IMR-90 (cell line): ENCODE measurements around the gene SPTLC3. TPM values are rescaled to one million over a fixed set of nuclear protein-coding genes. Genes with fewer than 3 reads are reported as not detected.

Source experiments
- ATAC-seq: fragments of 200-7000 bp; cut with Tn5 transposase; 2 replicates; pipeline ENCODE4 v1.9.1; 2020; ENCODE audit warnings: low read depth, mild to moderate bottlenecking, moderate library complexity
- BruUV-seq: library from RNA; stranded (reverse); fragments of 400-500 nt; replicated peaks from 2 replicates; lab custom pipeline; 2021; lab: Mats Ljungman, UMichigan
- CTCF ChIA-PET: fragments of 300-600 bp; formaldehyde crosslinking; extraction: SDS; loops from one replicate; lab custom pipeline; 2021; ENCODE audit warnings: antibody characterized with exemption; lab: Yijun Ruan, JAX
- POLR2A ChIA-PET: fragments of 300-600 bp; sonication (Branson Sonifier 250); formaldehyde crosslinking; loops from one replicate; lab custom pipeline; 2022; ENCODE audit warnings: antibody characterized with exemption; ENCODE audit not compliant: unreplicated experiment; lab: Charles Lee
- DNase-seq: peaks from one replicate; pipeline ENCODE4 v3.0.0; 2013
- H2AFZ ChIP-seq: replicated peaks from 2 replicates; pipeline ENCODE3; 2013; ENCODE audit warnings: low read length, mild to moderate bottlenecking; ENCODE audit not compliant: poor library complexity
- H2AK5ac ChIP-seq: 2 replicates; pipeline ENCODE4 v1.6.1; 2013; ENCODE audit warnings: low read depth, low read length, inconsistent platforms
- H2AK9ac ChIP-seq: replicated peaks from 2 replicates; pipeline ENCODE3; 2013; ENCODE audit warnings: mild to moderate bottlenecking, low read depth, low read length, moderate library complexity; ENCODE audit not compliant: poor library complexity
- H2BK120ac ChIP-seq: 2 replicates; pipeline ENCODE4 v1.6.1; 2013; ENCODE audit warnings: low read depth, low read length, inconsistent platforms
- H2BK15ac ChIP-seq: 3 replicates; pipeline ENCODE4 v1.6.1; 2013; ENCODE audit warnings: low read depth, low read length, inconsistent platforms
- H2BK20ac ChIP-seq: 2 replicates; pipeline ENCODE4 v1.6.1; 2013; ENCODE audit warnings: low read depth, mild to moderate bottlenecking, inconsistent platforms, low read length, moderate library complexity
- H2BK5ac ChIP-seq: 2 replicates; pipeline ENCODE4 v1.6.1; 2013; ENCODE audit warnings: mild to moderate bottlenecking, low read depth, low read length, inconsistent platforms; ENCODE audit not compliant: poor library complexity, severe bottlenecking
- H3K14ac ChIP-seq: replicated peaks from 2 replicates; pipeline ENCODE4 v1.6.1; 2013; ENCODE audit warnings: low read depth, low read length, inconsistent platforms
- H3K18ac ChIP-seq: 2 replicates; pipeline ENCODE4 v1.6.1; 2013; ENCODE audit warnings: low read depth, low read length, control low read depth
- H3K23ac ChIP-seq: 2 replicates; pipeline ENCODE4 v1.6.1; 2013; ENCODE audit warnings: low read depth, low read length, inconsistent platforms
- H3K27ac ChIP-seq: 2 replicates; pipeline ENCODE4 v1.5.1; 2013; ENCODE audit warnings: mild to moderate bottlenecking, control low read depth, low read length; ENCODE audit not compliant: insufficient read depth
- H3K27me3 ChIP-seq: 2 replicates; pipeline ENCODE4 v1.6.1; 2013; ENCODE audit warnings: low read length; ENCODE audit not compliant: control insufficient read depth, insufficient read depth
- H3K36me3 ChIP-seq: 2 replicates; pipeline ENCODE4 v1.6.1; 2013; ENCODE audit warnings: low read length, mixed read lengths; ENCODE audit not compliant: control insufficient read depth, insufficient read depth
- H3K4ac ChIP-seq: 2 replicates; pipeline ENCODE4 v1.6.1; 2013; ENCODE audit warnings: low read depth, low read length, inconsistent platforms
- H3K4me1 ChIP-seq: 2 replicates; pipeline ENCODE4 v1.6.1; 2013; ENCODE audit warnings: low read length, mixed read lengths; ENCODE audit not compliant: control insufficient read depth, insufficient read depth
- H3K4me2 ChIP-seq: 2 replicates; pipeline ENCODE4 v1.6.1; 2013; ENCODE audit warnings: low read depth, mild to moderate bottlenecking, control low read depth, low read length, moderate library complexity
- H3K4me3 ChIP-seq: 2 replicates; pipeline ENCODE4 v1.5.1; 2013; ENCODE audit warnings: low read depth, mild to moderate bottlenecking, control low read depth, low read length, moderate library complexity; ENCODE audit not compliant: insufficient read depth
- H3K56ac ChIP-seq: 2 replicates; pipeline ENCODE4 v1.6.1; 2013; ENCODE audit warnings: low read length, inconsistent platforms; ENCODE audit not compliant: insufficient read depth; ENCODE audit errors: extremely low read depth
- H3K79me1 ChIP-seq, 2 experiments: 2 replicates each; pipeline ENCODE4 v1.6.1; 2013; ENCODE audit warnings: low read length in 2 of 2, inconsistent platforms in 1 of 2, low read depth in 1 of 2
- H3K9ac ChIP-seq: 2 replicates; pipeline ENCODE4 v1.6.1; 2013; ENCODE audit warnings: low read depth, low read length, control low read depth
- H3K9me1 ChIP-seq: 2 replicates; pipeline ENCODE4 v1.6.1; 2013; ENCODE audit warnings: low read length, inconsistent platforms; ENCODE audit not compliant: insufficient read depth
- H3K9me3 ChIP-seq: 2 replicates; pipeline ENCODE4 v1.6.1; 2013; ENCODE audit warnings: low read length; ENCODE audit not compliant: control insufficient read depth, insufficient read depth
- H4K20me1 ChIP-seq: 2 replicates; pipeline ENCODE4 v1.6.1; 2013; ENCODE audit warnings: low read length, inconsistent platforms; ENCODE audit not compliant: insufficient read depth
- H4K5ac ChIP-seq: 2 replicates; pipeline ENCODE4 v1.6.1; 2013; ENCODE audit warnings: mild to moderate bottlenecking, low read depth, low read length, control low read depth
- H4K8ac ChIP-seq, 2 experiments: 2 replicates each; pipeline ENCODE4 v1.6.1; 2013; ENCODE audit warnings: low read depth in 2 of 2, low read length in 2 of 2, control low read depth in 1 of 2, inconsistent platforms in 1 of 2
- H4K91ac ChIP-seq: 2 replicates; pipeline ENCODE4 v1.6.1; 2013; ENCODE audit warnings: low read depth, low read length, inconsistent platforms; ENCODE audit not compliant: insufficient read depth
- FOS ChIP-seq: fragments of 150-350 bp; IDR thresholded peaks from 2 replicates; pipeline ENCODE4 v1.6.1; 2016; ENCODE audit warnings: low read depth, low read length
- MAZ ChIP-seq: IDR thresholded peaks from 2 replicates; pipeline ENCODE4 v1.6.1; 2012; ENCODE audit warnings: low read depth, mild to moderate bottlenecking, low read length, improper control_type of control experiment, moderate library complexity, borderline replicate concordance
- RAD21 ChIP-seq: IDR thresholded peaks from 2 replicates; pipeline ENCODE4 v1.6.1; 2012; ENCODE audit warnings: low read length, improper control_type of control experiment
- WGBS, 2 experiments: methylation state at CpG; one replicate each; pipeline versions ENCODE4 v1.1.5 to v1.1.7; 2013; ENCODE audit warnings: missing lambda C conversion rate in 2 of 2; ENCODE audit not compliant: insufficient read length in 1 of 2; ENCODE audit errors: extremely low coverage in 2 of 2; 5-methylcytosine and 5-hydroxymethylcytosine counted together
- dilution Hi-C: fragments of 300-500 bp; cut with HindIII; formaldehyde crosslinking; loops from one replicate; pipeline ENCODE4 v1.14.3; 2018; ENCODE audit warnings: low sequenced_read_pairs; ENCODE audit not compliant: unreplicated experiment
- in situ Hi-C: fragments of 300-500 bp; cut with MboI; formaldehyde crosslinking; loops from 3 replicates; pipeline ENCODE4 v1.14.3; 2019; ENCODE audit warnings: low sequenced_read_pairs, inconsistent platforms, mixed read lengths
- intact Hi-C: fragments of 100-400 bp; cut with micrococcal nuclease; formaldehyde crosslinking; loops from 2 replicates; pipeline ENCODE4 v1.10.0; 2022
- polyA plus RNA-seq, 3 experiments: library from polyadenylated mRNA; depleted of rRNA; stranded (reverse); fragments of >200 nt; gene quantifications; 2 replicates each; pipeline ENCODE4 v1.2.3, GENCODE V29; 2012; ENCODE audit warnings: low replicate concordance in 1 of 3
- total RNA-seq: library from RNA; depleted of rRNA; stranded (reverse); fragments of >200 nt; gene quantifications from 2 replicates; pipeline ENCODE4 v1.2.3, GENCODE V29; 2012

SPTLC3 gene
- total and polyA plus RNA-seq, 2 of the 4 experiments (the other 2 are of a cell fraction): 0.44 to 1.6 TPM

- Histone ChIP-seq H3K14ac (no peak overlapping the region), H3K27me3 (no peaks in the 10 kb centered on the region), H2AK9ac (no peak overlapping the region), H3K18ac (no peak overlapping the region), H3K36me3 (no peaks in the 10 kb centered on the region), H3K9me3 (no peaks in the 10 kb centered on the region), H3K4me2 (no peak overlapping the region), H3K4me3 (no peak overlapping the region), H2BK120ac (no peak overlapping the region), H2AFZ (no peak overlapping the region), H3K27ac (no peak overlapping the region), H2BK5ac (no peak overlapping the region), H3K79me1 (no peaks in the 10 kb centered on the region), H3K56ac (no peak overlapping the region), H3K9ac (no peak overlapping the region), H2BK20ac (no peak overlapping the region), H3K23ac (no peak overlapping the region), H2AK5ac (no peak overlapping the region), H3K4me1 (no peaks in the 10 kb centered on the region), H2BK15ac (no peak overlapping the region), H4K20me1 (no peaks in the 10 kb centered on the region), H4K91ac (no peak overlapping the region), H3K4ac (no peak overlapping the region), H4K8ac (no peak overlapping the region), H3K9me1 (no peaks in the 10 kb centered on the region), H4K5ac (no peak overlapping the region)
- BruUV-seq: no TSS peak
- no peak for DNase-seq
- ChIA-PET POLR2A (no interaction called here), CTCF (interaction anchor here (0.6 kb wide), 1 partner anchor 9 kb away, joined by 3 read pairs; no protein-coding TSS in a partner anchor)
- no peak for ATAC-seq
- in situ Hi-C loops: loop anchor here (5.0 to 10.0 kb wide), 2 partner anchors 428 to 655 kb away; no protein-coding TSS in a partner anchor
- dilution Hi-C loops: no loop called here
- no CpG with 5 or more reads among the region's 2 CpGs for WGBS, 2 experiments
- intact Hi-C loops: loop anchor here (5.0 kb wide), 2 partner anchors 670 to 940 kb away; partner anchors contain the start of gene NDUFAF5
- TF ChIP-seq RAD21: no peak
- no peak for TF ChIP-seq FOS
- TF ChIP-seq MAZ: no peak
Observed at GRCh38 chr20:13117200-13117599, 108.4 kb downstream of the SPTLC3 start.
